Stomach (tissue), 4 donors: ENCODE measurements around the gene TMBIM4.

Source experiments
- CTCF ChIP-seq, 7 experiments: fragments of 450-650 bp in 4 of 7; fragments of 200-600 bp in 3 of 7; sonication (generic) in 3 of 7; IDR thresholded peaks; one replicate each; pipeline ENCODE4 v1.5.1; 2016 to 2019; ENCODE audit warnings: antibody characterized with exemption in 7 of 7, control low read depth in 2 of 7, mild to moderate bottlenecking in 1 of 7
- POLR2A ChIP-seq, 4 donors: fragments of 450-650 bp; IDR thresholded peaks; one replicate each; pipeline ENCODE4 v1.6.1; 2016; ENCODE audit warnings: antibody characterized with exemption in 4 of 4, control low read depth in 2 of 4, mild to moderate bottlenecking in 1 of 4, moderate library complexity in 1 of 4
- POLR2AphosphoS5 ChIP-seq, 3 donors: sonication (generic); formaldehyde crosslinking; IDR thresholded peaks; one replicate each; pipeline ENCODE4 v1.6.1; 2016; ENCODE audit warnings: antibody characterized with exemption in 3 of 3

- TF ChIP-seq POLR2A (IDR thresholded peaks at IDR 0.05) = no peak
- peak in 1 of 3 donors; percentile 19 for TF ChIP-seq POLR2AphosphoS5 (IDR thresholded peaks at IDR 0.05)
- no peak for TF ChIP-seq CTCF (IDR thresholded peaks at IDR 0.05)
These were observed 13.1 kb downstream of the TMBIM4 start for GRCh38 chr12:66156654-66157053.
